Iris pigment epithelial cell (primary cell): ENCODE results near the gene ASTN2.

Experiments
- DNase-seq: peaks from one replicate; pipeline ENCODE4 v3.0.0-alpha.2; 2011; ENCODE audit warnings: low read depth

The ASTN2 gene

DNA sequence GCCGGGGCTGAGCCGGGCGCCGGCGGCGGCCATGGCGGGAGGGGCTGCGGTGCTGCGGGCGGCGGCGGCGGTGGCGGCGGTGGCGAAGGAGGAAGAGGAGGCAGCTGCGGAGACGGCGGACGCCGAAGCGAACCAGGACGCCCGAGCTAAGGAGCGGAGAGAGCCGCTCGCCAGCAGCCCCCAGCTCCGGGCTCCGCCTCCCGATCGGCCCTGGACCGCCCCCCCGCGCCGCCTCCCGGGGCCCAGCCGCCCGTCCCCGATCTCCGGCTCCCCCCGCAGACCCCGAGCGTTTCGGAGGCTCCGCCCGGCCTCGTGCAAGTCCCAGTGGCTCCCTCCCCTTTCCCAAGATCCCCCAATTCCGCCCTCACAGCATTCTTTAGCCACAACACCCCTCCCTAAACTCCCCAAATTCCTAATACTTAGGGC lies at the start of gene ASTN2:
ASTN2 (minus strand) TSS at position 152 of the 426 bp plus-strand sequence; CDS start at position 33, 119 bp downstream.
- DNase-seq = peak; percentile 6

DNA sequence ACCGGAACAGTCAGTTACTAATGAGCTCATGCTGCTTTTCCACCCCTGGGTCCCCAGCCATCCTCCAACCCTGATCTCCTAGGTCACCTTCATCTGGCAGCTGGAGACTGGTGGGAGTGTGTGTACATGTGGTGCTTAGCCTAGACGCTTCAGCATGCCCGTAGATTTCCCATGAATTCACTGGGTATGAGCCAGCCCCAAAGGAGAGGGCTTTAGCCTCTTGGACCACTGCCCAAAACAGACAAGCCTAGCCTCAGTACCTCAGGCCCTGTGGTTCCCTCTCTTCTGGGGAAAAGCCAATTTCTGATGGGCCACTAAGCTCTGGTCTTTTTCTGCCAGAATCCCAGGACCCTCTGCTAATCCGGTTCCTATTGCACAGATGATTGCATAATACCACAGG lies 48.0 kb upstream of the ASTN2 start:
- DNase-seq = no peak

- no peak for DNase-seq
Observed at GRCh38 chr9:117461386-117461785, 46.5 kb upstream of the ASTN2 start.

GRCh38 chr9:117460743-117461142 lies 45.9 kb upstream of the ASTN2 start:
- DNase-seq = no peak

DNA sequence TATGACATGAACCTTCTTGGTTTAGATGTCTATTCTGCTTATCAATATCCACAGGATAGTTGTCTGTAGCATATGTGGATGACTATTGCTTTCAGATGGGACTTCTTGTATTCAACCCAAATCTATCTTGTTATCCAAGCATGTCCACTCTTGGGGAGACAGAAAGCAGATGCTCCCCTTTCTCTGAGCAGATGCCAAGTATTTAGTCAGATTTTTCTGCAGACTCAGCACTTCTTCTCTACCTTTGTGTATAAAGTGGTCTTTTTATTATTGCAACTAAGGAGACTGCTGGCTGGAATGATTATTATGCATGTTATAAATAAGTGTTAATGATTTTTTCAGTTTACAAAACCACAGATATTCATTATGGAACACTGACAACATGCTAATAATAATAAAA lies 45.1 kb upstream of the ASTN2 start:
- DNase-seq = no peak

GRCh38 chr9:117458066-117458465 lies 43.2 kb upstream of the ASTN2 start:
- DNase-seq = no peak

- no peak for DNase-seq
Observed at GRCh38 chr9:117454711-117455110, 39.9 kb upstream of the ASTN2 start.

DNA sequence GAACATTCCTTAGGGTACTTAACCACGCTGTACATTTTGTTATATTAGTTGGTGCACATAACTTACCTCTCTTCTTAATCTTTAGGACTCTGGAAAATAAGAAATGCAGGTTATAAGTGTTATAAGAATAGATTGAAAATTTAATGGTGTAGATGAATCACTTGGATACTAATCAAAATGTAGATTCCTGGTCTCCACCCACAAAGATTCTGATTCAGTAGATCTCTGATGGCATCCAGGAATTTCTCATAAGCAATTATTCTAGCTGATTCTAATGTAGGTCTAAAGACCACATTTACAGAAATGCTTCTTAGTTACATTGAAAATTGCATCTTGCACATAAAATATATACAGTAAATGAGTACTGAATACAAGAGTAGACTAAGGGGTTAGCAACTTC lies 38.9 kb upstream of the ASTN2 start:
- no peak for DNase-seq

DNA sequence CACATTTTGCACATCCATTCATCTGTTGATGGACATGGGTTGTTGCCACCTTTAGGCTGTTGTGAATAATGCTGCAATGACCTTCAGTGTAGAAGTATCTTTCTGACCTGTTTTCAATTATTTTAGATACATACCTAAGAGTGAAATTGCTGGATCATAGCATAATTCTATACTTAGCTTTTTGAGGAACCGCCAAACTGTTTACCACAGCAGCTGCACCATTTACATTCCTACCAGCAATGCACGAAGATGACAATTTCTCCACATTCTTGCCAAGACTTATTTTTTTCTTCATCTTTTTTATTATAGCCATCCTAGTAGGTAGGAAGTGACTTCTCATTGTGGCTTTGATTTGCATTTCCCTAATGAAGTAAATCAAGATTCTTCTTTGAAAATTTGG lies 36.5 kb upstream of the ASTN2 start:
- no peak for DNase-seq

GRCh38 chr9:117448066-117448465 lies 33.2 kb upstream of the ASTN2 start:
- peak; percentile 1 for DNase-seq

DNA sequence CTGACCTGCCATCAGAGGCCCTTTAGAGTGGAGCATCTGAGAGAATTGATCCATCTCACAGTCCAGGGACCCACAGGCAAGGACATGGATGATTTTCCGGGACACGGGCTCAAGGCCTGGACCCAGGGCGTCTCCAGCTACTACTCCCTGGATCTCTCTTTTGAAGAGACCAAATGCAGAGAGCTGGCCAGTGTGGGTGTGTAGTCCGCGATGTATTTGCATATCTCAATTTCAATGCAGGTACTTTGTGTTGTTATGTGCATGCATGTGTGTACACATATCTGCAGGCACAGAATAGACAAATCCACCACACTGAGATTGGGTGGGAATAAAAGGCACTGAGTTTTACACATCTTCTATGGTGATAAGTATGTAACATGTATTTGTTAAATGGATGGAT lies 30.8 kb upstream of the ASTN2 start:
- DNase-seq = no peak

DNA sequence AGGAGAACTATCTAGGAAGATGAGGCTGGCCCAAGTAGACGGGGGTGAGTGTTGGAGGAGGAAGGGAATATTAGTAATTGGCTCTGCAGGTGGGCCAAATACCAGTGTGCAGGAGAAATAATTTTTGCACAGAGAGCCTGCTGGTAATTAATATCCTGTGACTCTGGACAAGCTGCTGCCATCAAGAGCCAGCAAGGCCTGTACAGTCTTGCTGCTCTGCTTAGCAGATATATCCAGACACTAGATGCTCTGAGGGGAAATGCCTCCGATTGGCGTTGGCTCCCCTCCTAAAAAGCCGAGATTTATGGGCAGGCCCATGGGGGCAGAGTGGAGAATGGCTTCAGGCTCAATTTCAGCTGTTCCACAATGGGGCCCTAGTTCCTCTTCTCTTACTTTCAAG lies 29.6 kb upstream of the ASTN2 start:
- DNase-seq = no peak

DNA sequence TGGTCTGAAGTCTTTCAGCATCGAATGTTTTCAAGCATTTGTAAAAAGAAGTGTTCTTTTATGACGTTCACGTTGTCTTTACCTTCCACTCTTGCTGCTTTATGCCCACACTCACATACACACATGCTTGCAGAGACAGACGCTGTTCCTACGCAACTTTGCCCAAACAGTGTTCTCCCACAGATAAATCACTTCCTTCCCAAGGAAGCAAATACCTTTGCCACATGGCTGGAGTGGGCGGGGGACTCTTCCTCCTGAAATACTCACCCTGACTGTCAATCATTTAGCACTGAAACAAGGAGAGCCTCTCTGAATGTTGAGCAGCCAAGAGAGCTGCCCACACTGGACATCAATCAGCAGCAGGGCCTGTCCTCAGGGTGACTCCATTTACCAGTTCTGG lies 22.4 kb upstream of the ASTN2 start:
- no peak for DNase-seq

DNA sequence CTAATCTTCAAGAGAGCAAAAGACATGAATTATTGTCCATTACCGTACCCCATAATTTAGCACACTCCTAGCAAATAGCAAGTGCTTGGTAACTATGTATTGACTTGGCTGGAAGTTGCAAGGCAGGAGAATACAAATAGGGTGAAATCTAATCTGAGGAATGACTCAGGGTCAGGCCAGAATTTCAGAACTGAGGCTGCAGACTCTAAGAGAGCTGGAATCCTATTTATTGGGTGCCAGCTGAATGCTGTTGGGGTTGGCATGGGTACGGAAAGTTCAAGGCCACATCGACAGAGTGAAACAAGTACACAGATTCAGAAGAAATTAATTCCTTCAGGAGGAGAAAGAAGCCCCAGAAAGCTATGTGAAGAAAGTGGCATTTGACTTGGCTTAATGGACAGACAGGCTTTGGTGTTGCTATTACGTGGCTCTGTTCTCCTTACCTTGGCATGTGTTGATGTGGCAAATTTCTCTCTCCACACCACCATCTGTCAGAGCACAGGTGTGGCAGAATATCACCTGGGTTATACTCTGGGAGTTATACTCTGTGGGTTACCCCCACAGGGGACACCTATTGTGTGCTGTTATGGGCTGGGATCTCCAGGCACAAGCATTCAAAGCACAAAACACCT lies 20.9 kb upstream of the ASTN2 start:
- DNase-seq = no peak

GRCh38 chr9:117434566-117434965 lies 19.7 kb upstream of the ASTN2 start:
- DNase-seq = no peak

GRCh38 chr9:117430813-117431212 lies 16.0 kb upstream of the ASTN2 start:
- DNase-seq = no peak

GRCh38 chr9:117427357-117427913 lies 12.6 kb upstream of the ASTN2 start:
- no peak for DNase-seq

- no peak for DNase-seq
Observed at GRCh38 chr9:117425566-117425965, 10.7 kb upstream of the ASTN2 start.

DNA sequence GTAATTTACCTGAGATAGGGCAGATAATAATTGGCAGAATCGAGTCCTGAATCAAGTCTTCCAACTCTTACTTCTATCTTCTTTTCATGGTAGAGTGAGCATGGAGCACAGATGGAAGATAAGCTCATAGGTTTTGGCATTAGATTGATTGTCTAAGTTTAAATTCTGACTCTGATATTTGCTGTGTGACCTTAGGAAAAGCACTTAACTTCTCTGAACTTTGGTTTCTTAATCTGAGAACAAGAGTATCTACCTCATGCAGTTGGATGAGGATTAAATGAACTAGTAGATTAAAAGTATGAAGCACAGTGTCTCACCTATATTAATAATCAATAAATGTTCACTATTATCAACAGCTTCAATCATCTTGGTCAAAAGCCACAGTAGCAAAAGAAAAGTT lies 9.4 kb upstream of the ASTN2 start:
- no peak for DNase-seq

DNA sequence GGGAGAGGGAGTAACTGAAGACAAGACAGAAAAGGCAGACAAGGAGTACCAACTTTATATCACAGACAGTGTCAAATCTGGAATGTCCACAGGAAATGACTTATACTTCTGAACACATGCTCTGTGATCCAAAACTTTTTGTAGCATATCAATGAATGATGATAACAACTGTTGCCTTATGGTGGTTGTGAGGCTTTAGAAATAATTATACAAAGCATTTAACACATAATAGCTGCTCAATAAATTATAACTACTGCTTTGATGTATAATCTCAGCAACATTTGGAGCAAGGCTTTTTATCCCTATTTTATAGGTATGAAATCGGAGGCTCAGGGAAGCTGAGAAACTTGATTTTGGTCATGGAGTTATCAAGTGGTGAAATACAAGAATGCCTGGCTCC lies 3.3 kb upstream of the ASTN2 start:
- no peak for DNase-seq

- DNase-seq = no peak
Observed at GRCh38 chr9:117416856-117417255, 2.0 kb upstream of the ASTN2 start.

DNA sequence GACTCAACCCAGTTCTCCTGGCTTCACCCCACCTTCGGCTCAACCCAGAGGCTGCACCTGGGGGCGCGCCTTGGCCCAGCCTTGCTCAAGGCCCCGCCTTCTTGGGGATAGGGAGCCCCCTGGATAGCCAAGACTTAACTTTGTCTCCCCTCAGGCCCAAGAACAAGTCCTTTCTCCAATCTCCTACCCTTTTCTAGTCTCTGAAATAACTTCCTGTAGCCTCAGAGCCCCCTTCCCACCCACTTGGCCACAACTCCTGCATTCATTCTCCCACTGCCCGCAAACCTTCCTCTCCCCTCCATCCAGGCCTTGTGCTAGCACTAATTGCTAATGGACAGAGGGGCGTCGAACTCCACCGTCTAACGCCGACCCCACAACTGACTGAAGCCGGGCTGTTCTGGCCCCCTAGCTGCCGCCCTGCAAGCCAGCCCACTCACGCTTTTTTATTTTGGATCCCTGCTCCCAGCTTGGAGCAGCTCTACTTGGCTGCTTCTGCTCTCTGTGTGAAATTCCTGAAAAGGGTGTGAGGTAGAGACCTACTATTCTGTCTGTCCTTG lies 579 bp upstream of the ASTN2 start:
- no peak for DNase-seq

DNA sequence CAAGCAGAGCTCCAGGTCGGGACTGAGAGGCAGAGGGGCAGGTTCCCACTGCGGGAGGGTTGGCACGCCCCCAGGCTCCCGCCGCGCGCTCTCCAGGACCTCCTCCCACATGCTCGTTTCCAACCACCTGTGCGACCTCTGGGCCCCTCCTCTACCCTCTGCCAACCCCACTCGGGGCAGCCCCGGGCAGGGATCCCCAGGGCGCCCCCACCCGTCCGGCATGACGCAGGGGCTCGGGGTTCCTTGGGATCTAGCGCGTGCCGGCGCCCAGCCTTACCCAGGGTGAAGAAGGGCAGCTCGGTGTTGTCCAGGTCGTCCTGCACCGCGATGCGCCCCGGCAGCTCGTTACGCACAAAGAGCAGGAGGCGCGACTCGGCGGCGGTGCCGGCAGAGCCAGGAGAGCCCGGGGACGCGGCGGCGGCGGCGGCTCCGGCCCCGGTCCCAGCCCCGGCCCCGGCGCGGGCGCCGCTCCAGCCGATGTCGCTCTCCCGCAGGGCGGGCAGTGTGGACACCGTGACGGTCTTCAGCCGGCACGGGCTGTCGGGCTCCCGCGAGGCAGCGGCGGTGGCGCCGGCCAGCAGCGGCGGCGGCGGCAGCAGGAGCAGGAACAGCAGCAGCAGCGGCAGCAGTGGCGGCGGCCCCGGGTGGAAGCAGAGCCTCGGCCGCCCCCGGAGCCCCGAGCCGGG lies 494 bp downstream of the ASTN2 start:
- DNase-seq = peak; percentile 17
